Measurements from ENCODE around the gene ATG7. TPM values are rescaled to one million over a fixed set of nuclear protein-coding genes. Genes with fewer than 3 reads are reported as not detected.

The ATG7 gene
- total RNA-seq, 8 experiments from 2014 or later = 16.9 to 39.4 (median 24.8) TPM

- in situ Hi-C loops (cut with MboI; ENCODE audit: low pct_unique_long_range_greater_than_20kb in 2 of 9, low sequenced_read_pairs in 9 of 9, unreplicated experiment in 9 of 9) = no loop called here
- WGBS, 10 experiments = 29 to 100% (median 70%) methylated on average over 1 to 9 of the region's 16 CpGs; no CpG with 5 or more reads in 1 of the 10 experiments
- Histone ChIP-seq H3K27ac (peak overlapping the region; percentile 29 to 62), H3K4me3 (no peak overlapping the region), H3K4me1 (replicated peaks in 1 of 2) (peaks cover 39 to 53% of the 10 kb centered on the region in 2 donors)
- ATAC-seq (replicated peaks in 6 of 8) = peak in 7 of 8 experiments; percentile 12 to 87 (median 75)
Observed at GRCh38 chr3:11556851-11557644, 284.9 kb downstream of the ATG7 start.

- Histone ChIP-seq H3K4me1 (replicated peaks in 1 of 2) (peaks cover 39 to 53% of the 10 kb centered on the region in 2 donors), H3K27ac (peak overlapping the region in 1 of 2 donors; percentile 29), H3K4me3 (no peak overlapping the region)
- in situ Hi-C loops (cut with MboI; ENCODE audit: low pct_unique_long_range_greater_than_20kb in 2 of 9, low sequenced_read_pairs in 9 of 9, unreplicated experiment in 9 of 9) = no loop called here
- WGBS, 10 experiments = 10 to 77% (median 63%) methylated on average over 1 to 10 of the region's 13 CpGs
- ATAC-seq (replicated peaks in 6 of 8) = peak in 7 of 8 experiments; percentile 35 to 55 (median 45)
Observed at GRCh38 chr3:11558002-11558401, 285.8 kb downstream of the ATG7 start.

- ATAC-seq (replicated peaks in 6 of 8) = peak in 4 of 8 experiments; percentile 20 to 47 (median 40)
- Histone ChIP-seq H3K4me1 (replicated peaks in 1 of 2) (peaks cover 39 to 53% of the 10 kb centered on the region in 2 donors), H3K27ac (no peak overlapping the region), H3K4me3 (no peak overlapping the region)
- in situ Hi-C loops (cut with MboI; ENCODE audit: low pct_unique_long_range_greater_than_20kb in 2 of 9, low sequenced_read_pairs in 9 of 9, unreplicated experiment in 9 of 9) = no loop called here
- WGBS, 10 experiments = 0 to 86% (median 54%) methylated on average over 1 to 12 of the region's 17 CpGs; no CpG with 5 or more reads in 5 of the 10 experiments
Observed at GRCh38 chr3:11558411-11558903, 286.3 kb downstream of the ATG7 start.

- in situ Hi-C loops (cut with MboI; ENCODE audit: low pct_unique_long_range_greater_than_20kb in 2 of 9, low sequenced_read_pairs in 9 of 9, unreplicated experiment in 9 of 9) = no loop called here
- Histone ChIP-seq H3K27ac (peak overlapping the region in 1 of 2 donors; percentile 40), H3K4me1 (replicated peaks in 1 of 2) (peaks cover 39 to 53% of the 10 kb centered on the region in 2 donors), H3K4me3 (no peak overlapping the region)
- 77 to 100% (median 91%) methylated on average over 1 to 19 of the region's 37 CpGs; no CpG with 5 or more reads in 4 of the 10 experiments for WGBS, 10 experiments
- no peak for ATAC-seq (replicated peaks in 6 of 8)
Observed at GRCh38 chr3:11558918-11559815, 287.0 kb downstream of the ATG7 start.

- H3K27ac ChIP-seq = peak overlapping the region in 1 of 2 donors; percentile 52
- no peak for ATAC-seq (replicated peaks in 6 of 8)
- 47 to 93% (median 88%) methylated on average over 2 to 5 of the region's 15 CpGs; no CpG with 5 or more reads in 5 of the 10 experiments for WGBS, 10 experiments
Observed at GRCh38 chr3:11559816-11560633, 287.8 kb downstream of the ATG7 start.

GRCh38 chr3:11560746-11561145, 288.5 kb downstream of the ATG7 start:
- no peak overlapping the region for H3K4me3 ChIP-seq
- H3K4me1 ChIP-seq (replicated peaks in 1 of 2) = peaks cover 37 to 49% of the 10 kb centered on the region in 2 donors
- WGBS, 10 experiments = 92 to 100% (median 97%) methylated on average over 2 to 11 of the region's 12 CpGs; no CpG with 5 or more reads in 4 of the 10 experiments
- in situ Hi-C loops (cut with MboI; ENCODE audit: low pct_unique_long_range_greater_than_20kb in 2 of 9, low sequenced_read_pairs in 9 of 9, unreplicated experiment in 9 of 9) = no loop called here
- no peak for ATAC-seq (replicated peaks in 6 of 8)
- peak overlapping the region in 1 of 2 donors; percentile 52 for H3K27ac ChIP-seq

More at GRCh38 chr3:11559816-11560633, 287.8 kb downstream of the ATG7 start:
- Histone ChIP-seq H3K4me1 (replicated peaks in 1 of 2) (peaks cover 39 to 53% of the 10 kb centered on the region in 2 donors), H3K4me3 (no peak overlapping the region)
- in situ Hi-C loops (cut with MboI; ENCODE audit: low pct_unique_long_range_greater_than_20kb in 2 of 9, low sequenced_read_pairs in 9 of 9, unreplicated experiment in 9 of 9) = no loop called here

GRCh38 chr3:11562277-11562881, 290.2 kb downstream of the ATG7 start:
- Histone ChIP-seq H3K4me3 (no peak overlapping the region), H3K27ac (peak overlapping the region in 1 of 2 donors; percentile 34), H3K4me1 (replicated peaks in 1 of 2) (peaks cover 22 to 33% of the 10 kb centered on the region in 2 donors)
- in situ Hi-C loops (cut with MboI; ENCODE audit: low pct_unique_long_range_greater_than_20kb in 2 of 9, low sequenced_read_pairs in 9 of 9, unreplicated experiment in 9 of 9) = no loop called here
- WGBS, 10 experiments = 60 to 94% (median 84%) methylated on average over 1 to 9 of the region's 17 CpGs; no CpG with 5 or more reads in 4 of the 10 experiments
- no peak for ATAC-seq (replicated peaks in 6 of 8)

GRCh38 chr3:11563159-11563864, 291.1 kb downstream of the ATG7 start:
- H3K27ac ChIP-seq = no peak overlapping the region
- no peak overlapping the region for H3K4me3 ChIP-seq
- WGBS, 10 experiments = 50 to 94% (median 89%) methylated on average over 2 to 9 of the region's 16 CpGs; no CpG with 5 or more reads in 5 of the 10 experiments
- H3K4me1 ChIP-seq (replicated peaks in 1 of 2) = peaks cover 13 to 24% of the 10 kb centered on the region in 2 donors
- no peak for ATAC-seq (replicated peaks in 6 of 8)
- in situ Hi-C loops (cut with MboI; ENCODE audit: low pct_unique_long_range_greater_than_20kb in 2 of 9, low sequenced_read_pairs in 9 of 9, unreplicated experiment in 9 of 9) = no loop called here

GRCh38 chr3:11563865-11564185, 291.6 kb downstream of the ATG7 start:
- ATAC-seq (replicated peaks in 6 of 8) = no peak
- peaks cover 9 to 19% of the 10 kb centered on the region in 2 donors for H3K4me1 ChIP-seq (replicated peaks in 1 of 2)
- 80 to 100% (median 93%) methylated on average over 1 to 4 of the region's 7 CpGs; no CpG with 5 or more reads in 6 of the 10 experiments for WGBS, 10 experiments
- H3K4me3 ChIP-seq = no peak overlapping the region
- H3K27ac ChIP-seq = no peak overlapping the region
- in situ Hi-C loops (cut with MboI; ENCODE audit: low pct_unique_long_range_greater_than_20kb in 2 of 9, low sequenced_read_pairs in 9 of 9, unreplicated experiment in 9 of 9) = no loop called here

GRCh38 chr3:11564577-11565001, 292.4 kb downstream of the ATG7 start:
- WGBS, 10 experiments = 100% methylated on average over 1 of the region's 19 CpGs; no CpG with 5 or more reads in 9 of the 10 experiments
- in situ Hi-C loops (cut with MboI; ENCODE audit: low pct_unique_long_range_greater_than_20kb in 2 of 9, low sequenced_read_pairs in 9 of 9, unreplicated experiment in 9 of 9) = no loop called here
- Histone ChIP-seq H3K4me1 (replicated peaks in 1 of 2) (peaks cover 9 to 19% of the 10 kb centered on the region in 2 donors), H3K4me3 (no peak overlapping the region), H3K27ac (no peak overlapping the region)
- no peak for ATAC-seq (replicated peaks in 6 of 8)

- no peak overlapping the region for H3K4me3 ChIP-seq
- no peak overlapping the region for H3K27ac ChIP-seq
- H3K4me1 ChIP-seq (replicated peaks in 1 of 2) = peaks cover 13 to 19% of the 10 kb centered on the region in 2 donors
- WGBS, 10 experiments = 80 to 100% (median 94%) methylated on average over 1 to 8 of the region's 16 CpGs; no CpG with 5 or more reads in 7 of the 10 experiments
- in situ Hi-C loops (cut with MboI; ENCODE audit: low pct_unique_long_range_greater_than_20kb in 2 of 9, low sequenced_read_pairs in 9 of 9, unreplicated experiment in 9 of 9) = no loop called here
- ATAC-seq (replicated peaks in 6 of 8) = no peak
Observed at GRCh38 chr3:11565072-11565471, 292.9 kb downstream of the ATG7 start.
